HCT116 (cell line): ENCODE measurements around the gene NKG7. TPM values are rescaled to one million over a fixed set of nuclear protein-coding genes. Genes with fewer than 3 reads are reported as not detected.

Source experiments
- CBX3 ChIP-seq: IDR thresholded peaks from 2 replicates; pipeline ENCODE4 v1.6.1; 2012; ENCODE audit warnings: low read depth
- ELF1 ChIP-seq: IDR thresholded peaks from 2 replicates; pipeline ENCODE4 v1.6.1; 2012; ENCODE audit warnings: low read depth, borderline replicate concordance
- FOSL1 ChIP-seq: IDR thresholded peaks from 2 replicates; pipeline ENCODE4 v1.6.1; 2012; ENCODE audit warnings: low read depth
- POLR2A ChIP-seq: IDR thresholded peaks from 2 replicates; pipeline ENCODE4 v1.7.0; 2011; ENCODE audit warnings: borderline replicate concordance; ENCODE audit not compliant: insufficient read depth, insufficient read length; ENCODE audit errors: extremely low read depth
- RAD21 ChIP-seq: IDR thresholded peaks from 2 replicates; pipeline ENCODE4 v1.6.1; 2012; ENCODE audit warnings: low read depth, mild to moderate bottlenecking
- SP1 ChIP-seq: IDR thresholded peaks from 2 replicates; pipeline ENCODE4 v1.6.1; 2012; ENCODE audit warnings: low read depth
- SRF ChIP-seq: IDR thresholded peaks from 2 replicates; pipeline ENCODE4 v1.6.1; 2012; ENCODE audit warnings: low read depth
- TCF7L2 ChIP-seq: IDR thresholded peaks from 2 replicates; pipeline ENCODE4 v1.7.0; 2011; ENCODE audit warnings: borderline replicate concordance, inconsistent platforms; ENCODE audit not compliant: insufficient read depth, insufficient read length; ENCODE audit errors: extremely low read depth
- YY1 ChIP-seq: IDR thresholded peaks from 2 replicates; pipeline ENCODE4 v1.6.1; 2011; ENCODE audit warnings: low read length, low read depth, moderate library complexity, mild to moderate bottlenecking; ENCODE audit not compliant: insufficient replicate concordance; ENCODE audit errors: extremely low read depth
- ZFX ChIP-seq: fragments of 450-650 bp; IDR thresholded peaks from 2 replicates; pipeline ENCODE4 v1.6.1; 2017
- total RNA-seq: library from RNA; stranded (reverse); gene quantifications from one replicate; pipeline ENCODE4 v1.2.1, GENCODE V29; 2021; ENCODE audit not compliant: unreplicated experiment
- TF ChIP-seq, protein P1 (sequence below): IDR thresholded peaks from 2 replicates; pipeline ENCODE4 v1.6.1; 2011; ENCODE audit warnings: mild to moderate bottlenecking, low read length, moderate library complexity; ENCODE audit not compliant: insufficient replicate concordance; ENCODE audit errors: extremely low read depth
- TF ChIP-seq, protein P2 (sequence below): IDR thresholded peaks from 2 replicates; pipeline ENCODE4 v1.6.1; 2012; ENCODE audit warnings: low read depth
- TF ChIP-seq, protein P3 (sequence below): IDR thresholded peaks from 2 replicates; pipeline ENCODE4 v1.6.1; 2012

NKG7 gene
- total RNA-seq, 1 experiment from 2014 or later = not detected

DNA sequence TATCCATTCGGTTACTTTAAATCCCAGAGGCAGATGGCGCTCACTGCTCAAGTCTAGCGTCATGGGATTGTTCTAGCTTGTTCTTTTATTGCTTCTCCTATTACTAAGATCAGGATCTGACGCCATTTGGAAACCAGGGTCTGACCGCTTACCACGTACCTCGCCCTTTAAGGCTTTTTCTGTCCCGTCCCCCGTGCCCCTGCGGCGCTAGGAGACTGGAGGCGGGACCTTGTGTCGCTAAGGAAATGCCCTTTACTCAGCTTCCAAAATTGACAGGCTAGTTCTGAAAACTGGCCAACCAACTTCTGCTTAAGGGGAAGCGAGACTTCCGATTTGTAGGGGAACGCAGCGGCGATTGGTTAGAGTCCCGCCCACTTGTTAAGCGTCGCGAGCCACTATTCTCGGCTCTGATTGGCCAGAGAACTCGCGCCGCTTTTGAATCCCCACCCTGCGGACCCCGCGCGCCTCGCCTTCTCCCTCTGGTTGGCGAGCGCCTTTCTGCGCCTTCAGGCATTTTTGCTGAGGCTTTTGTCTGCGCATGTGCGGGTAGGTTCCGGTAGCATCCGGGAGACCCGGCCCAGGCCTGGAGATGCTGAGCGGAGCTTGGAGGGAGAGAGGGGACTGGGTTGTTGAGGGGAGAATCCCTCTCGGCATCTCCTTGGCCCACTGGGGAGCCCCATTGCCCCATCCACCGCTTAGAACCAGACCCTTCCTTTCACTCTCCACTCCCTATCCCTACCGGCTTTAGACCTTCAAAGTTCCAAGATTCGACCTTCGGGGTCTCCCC lies 21.8 kb upstream of the NKG7 start (continued):
- TF ChIP-seq, protein P1, sequence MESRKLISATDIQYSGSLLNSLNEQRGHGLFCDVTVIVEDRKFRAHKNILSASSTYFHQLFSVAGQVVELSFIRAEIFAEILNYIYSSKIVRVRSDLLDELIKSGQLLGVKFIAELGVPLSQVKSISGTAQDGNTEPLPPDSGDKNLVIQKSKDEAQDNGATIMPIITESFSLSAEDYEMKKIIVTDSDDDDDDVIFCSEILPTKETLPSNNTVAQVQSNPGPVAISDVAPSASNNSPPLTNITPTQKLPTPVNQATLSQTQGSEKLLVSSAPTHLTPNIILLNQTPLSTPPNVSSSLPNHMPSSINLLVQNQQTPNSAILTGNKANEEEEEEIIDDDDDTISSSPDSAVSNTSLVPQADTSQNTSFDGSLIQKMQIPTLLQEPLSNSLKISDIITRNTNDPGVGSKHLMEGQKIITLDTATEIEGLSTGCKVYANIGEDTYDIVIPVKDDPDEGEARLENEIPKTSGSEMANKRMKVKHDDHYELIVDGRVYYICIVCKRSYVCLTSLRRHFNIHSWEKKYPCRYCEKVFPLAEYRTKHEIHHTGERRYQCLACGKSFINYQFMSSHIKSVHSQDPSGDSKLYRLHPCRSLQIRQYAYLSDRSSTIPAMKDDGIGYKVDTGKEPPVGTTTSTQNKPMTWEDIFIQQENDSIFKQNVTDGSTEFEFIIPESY = peak; percentile 63
- TF ChIP-seq YY1 (peak; percentile 43), POLR2A (peak; percentile 59), ZFX (peak; percentile 42; the same call in 1 of the 2 replicates), SRF (no peak; the same call in 1 of the 2 replicates), FOSL1 (no peak), ELF1 (peak; percentile 66; the same call in 1 of the 2 replicates), SP1 (peak; percentile 95), RAD21 (no peak), CBX3 (no peak; the same call in 1 of the 2 replicates), TCF7L2 (no peak)
- TF ChIP-seq, protein P2, sequence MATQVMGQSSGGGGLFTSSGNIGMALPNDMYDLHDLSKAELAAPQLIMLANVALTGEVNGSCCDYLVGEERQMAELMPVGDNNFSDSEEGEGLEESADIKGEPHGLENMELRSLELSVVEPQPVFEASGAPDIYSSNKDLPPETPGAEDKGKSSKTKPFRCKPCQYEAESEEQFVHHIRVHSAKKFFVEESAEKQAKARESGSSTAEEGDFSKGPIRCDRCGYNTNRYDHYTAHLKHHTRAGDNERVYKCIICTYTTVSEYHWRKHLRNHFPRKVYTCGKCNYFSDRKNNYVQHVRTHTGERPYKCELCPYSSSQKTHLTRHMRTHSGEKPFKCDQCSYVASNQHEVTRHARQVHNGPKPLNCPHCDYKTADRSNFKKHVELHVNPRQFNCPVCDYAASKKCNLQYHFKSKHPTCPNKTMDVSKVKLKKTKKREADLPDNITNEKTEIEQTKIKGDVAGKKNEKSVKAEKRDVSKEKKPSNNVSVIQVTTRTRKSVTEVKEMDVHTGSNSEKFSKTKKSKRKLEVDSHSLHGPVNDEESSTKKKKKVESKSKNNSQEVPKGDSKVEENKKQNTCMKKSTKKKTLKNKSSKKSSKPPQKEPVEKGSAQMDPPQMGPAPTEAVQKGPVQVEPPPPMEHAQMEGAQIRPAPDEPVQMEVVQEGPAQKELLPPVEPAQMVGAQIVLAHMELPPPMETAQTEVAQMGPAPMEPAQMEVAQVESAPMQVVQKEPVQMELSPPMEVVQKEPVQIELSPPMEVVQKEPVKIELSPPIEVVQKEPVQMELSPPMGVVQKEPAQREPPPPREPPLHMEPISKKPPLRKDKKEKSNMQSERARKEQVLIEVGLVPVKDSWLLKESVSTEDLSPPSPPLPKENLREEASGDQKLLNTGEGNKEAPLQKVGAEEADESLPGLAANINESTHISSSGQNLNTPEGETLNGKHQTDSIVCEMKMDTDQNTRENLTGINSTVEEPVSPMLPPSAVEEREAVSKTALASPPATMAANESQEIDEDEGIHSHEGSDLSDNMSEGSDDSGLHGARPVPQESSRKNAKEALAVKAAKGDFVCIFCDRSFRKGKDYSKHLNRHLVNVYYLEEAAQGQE = no peak
- TF ChIP-seq, protein P3, sequence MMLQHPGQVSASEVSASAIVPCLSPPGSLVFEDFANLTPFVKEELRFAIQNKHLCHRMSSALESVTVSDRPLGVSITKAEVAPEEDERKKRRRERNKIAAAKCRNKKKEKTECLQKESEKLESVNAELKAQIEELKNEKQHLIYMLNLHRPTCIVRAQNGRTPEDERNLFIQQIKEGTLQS = no peak
- TF ChIP-seq, all 23 proteins: peak for 9
